Measurements from ENCODE around the gene RAB36.

The RAB36 gene

DNA sequence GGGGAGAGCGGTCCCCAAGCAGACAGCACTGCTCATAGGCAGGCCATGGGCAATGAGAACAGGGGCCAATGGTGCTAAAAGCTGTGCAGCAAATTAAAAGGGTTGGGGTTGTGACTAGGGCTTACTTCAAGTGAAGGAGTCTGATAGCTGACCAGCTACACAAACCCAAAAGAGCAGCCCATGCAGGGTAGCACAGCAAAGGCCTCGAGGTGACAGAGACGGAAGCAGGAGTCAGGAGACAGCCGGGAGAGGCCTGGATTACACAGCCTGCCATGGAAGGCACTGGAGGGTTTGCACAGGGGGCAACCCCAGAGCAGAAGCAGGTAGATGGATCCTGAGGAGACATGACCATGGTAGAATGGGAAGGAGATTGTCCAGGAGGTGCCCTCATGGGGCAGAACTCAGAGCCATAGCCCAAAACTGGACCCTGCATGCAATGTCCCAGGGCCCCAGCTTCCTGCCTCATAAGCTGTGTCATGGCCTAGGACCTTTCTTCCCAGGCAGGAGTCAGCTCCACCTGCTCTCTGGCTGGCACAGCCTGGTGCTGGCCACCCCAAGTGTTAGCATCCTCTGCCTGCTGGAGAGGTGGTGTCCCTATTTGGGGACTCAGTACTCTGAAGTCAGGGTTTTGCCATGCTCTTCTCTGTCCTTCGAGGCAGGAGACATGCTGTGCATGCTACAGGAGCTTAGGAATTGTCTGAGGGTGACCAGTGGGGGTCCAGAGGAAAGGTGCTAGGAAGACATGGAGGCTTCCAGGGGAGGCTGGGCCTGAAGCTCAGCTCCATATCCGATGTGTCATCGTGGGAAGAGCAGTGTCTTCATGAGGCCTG is 36.8 kb upstream of the RAB36 start:
- DNase-seq (ENCODE audit: low spot score) = no peak

DNA sequence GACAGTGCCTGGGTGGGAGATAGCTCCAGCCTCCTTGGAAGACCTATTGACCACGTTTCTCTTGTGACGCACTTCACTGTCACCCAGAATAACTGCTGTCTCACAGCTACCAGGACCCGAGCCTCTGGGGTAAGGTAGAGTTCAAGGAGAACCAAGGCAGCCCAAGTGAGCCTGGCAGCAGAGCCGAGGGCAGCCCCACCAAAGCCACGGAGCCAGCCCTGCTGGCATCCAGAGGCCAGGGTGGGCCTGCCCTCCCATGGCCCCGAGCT is 36.3 kb upstream of the RAB36 start:
- DNase-seq (ENCODE audit: low spot score) = no peak

DNA sequence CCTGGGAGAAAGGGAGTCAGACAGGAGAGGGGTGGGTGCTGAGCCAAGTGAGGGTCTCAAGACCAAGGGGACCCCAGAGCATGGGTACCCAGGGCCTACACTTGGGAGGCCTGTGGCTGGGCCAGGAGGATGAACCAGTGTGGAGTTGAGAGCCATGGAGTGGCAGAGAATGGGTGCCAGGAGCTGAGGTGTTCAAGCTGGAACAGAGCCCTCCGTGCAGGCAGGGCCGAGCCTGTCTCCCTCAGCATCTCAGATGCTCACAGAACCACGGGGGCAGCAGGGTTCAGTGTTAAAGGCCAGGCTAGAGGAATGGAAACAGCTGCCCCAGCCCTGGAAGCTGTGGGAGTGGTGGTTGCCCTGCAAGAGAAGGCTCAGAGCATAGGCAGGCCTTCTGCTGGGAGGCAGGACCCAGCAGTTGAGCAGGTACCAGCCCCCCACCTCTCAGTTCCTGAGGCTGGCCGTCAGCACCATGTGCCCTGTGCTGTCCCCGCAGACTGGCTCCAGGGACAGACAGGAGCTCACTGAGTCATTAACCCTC is 35.8 kb upstream of the RAB36 start:
- DNase-seq (ENCODE audit: low spot score) = no peak

DNA sequence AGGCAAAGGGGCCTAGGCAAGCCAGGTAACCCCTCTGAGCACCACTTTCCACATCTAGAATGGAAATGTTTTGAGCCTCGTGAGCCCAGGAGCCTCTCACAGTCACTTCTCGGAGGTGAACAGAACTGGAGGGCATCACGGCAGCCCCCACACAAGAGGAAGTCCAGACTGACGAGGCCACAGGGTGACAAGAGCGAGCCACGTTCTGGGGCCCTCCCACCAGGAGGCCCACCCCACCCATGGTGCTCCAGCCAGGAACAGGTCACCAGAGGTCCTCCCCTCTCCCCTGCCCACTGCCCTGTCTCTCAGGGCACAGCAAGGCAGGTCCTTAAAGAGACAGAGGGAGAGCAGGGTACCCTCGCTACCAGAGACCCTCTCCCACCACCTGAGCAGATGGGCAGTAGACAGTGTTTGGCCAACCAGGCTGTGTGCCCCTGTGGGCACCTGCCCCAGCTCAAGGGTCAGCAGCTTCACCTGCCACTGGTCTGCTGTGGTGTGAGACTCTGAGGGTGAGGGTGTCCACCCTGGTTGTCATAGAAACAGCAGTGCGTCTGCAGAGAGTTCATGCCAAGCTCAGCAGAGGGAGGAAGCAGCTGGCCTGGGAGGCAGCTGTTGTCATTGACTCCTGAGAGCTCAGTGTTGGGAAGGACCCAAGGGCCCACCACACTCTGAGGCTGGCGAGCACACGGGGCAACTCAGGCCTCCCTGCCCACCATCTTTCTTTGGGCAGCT is 34.9 kb upstream of the RAB36 start:
- no peak for DNase-seq (ENCODE audit: low spot score)

DNA sequence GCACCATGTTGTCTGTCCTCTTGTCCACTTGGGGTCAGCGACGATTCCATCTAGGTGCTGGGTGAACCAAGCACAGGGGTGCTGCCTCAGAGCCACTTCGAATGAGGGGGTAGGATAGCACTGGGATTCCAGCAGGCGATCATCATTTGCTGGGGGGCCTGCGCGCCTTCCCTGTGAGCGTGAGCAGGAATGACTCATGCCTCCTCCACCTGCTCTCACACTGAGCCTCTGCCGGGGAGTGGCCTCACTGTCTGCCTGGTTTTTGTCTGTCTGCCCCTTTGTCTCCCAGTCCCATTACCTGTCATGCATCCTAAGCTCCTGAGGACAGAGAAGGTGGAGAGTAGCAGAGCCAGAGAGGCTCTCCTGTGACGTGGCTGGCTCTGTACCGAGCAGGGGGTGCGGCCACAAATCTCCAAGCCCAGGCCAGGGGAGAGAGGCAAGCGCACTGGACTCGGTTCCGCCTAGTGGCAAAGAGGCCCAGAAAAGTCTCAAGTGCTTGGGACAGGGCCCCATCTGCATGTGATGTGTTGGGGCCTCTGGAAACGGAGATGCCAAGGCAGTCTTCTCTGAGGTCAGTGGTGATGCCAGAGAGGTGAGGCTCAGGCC is 34.3 kb upstream of the RAB36 start:
- no peak for DNase-seq (ENCODE audit: low spot score)

DNA sequence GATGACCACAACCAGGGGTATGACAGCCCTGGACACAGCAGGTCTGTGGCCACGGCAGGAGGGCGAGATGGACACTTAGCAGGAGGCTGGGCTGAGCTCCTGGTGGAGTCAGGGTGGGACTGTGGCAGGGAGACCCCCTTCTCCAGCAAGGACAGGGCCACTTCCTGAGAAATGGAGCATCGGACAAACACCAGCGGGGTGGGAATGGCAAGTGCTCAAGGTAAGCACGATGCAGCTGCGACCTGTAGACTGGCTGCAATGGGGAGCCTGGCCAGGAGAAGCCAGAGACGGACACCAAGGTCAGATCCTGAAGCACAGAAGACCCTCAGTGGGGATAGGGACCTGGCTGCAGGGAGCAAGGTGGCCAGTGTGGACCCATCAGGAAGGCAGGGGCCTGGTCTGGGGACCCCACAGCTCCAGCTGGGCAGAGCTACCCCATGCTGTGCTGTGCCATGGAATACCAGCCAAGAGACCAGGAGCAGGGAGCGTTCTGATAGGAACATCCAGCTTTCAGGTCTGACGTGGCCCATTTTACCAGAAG is 32.7 kb upstream of the RAB36 start:
- DNase-seq (ENCODE audit: low spot score) = no peak

DNA sequence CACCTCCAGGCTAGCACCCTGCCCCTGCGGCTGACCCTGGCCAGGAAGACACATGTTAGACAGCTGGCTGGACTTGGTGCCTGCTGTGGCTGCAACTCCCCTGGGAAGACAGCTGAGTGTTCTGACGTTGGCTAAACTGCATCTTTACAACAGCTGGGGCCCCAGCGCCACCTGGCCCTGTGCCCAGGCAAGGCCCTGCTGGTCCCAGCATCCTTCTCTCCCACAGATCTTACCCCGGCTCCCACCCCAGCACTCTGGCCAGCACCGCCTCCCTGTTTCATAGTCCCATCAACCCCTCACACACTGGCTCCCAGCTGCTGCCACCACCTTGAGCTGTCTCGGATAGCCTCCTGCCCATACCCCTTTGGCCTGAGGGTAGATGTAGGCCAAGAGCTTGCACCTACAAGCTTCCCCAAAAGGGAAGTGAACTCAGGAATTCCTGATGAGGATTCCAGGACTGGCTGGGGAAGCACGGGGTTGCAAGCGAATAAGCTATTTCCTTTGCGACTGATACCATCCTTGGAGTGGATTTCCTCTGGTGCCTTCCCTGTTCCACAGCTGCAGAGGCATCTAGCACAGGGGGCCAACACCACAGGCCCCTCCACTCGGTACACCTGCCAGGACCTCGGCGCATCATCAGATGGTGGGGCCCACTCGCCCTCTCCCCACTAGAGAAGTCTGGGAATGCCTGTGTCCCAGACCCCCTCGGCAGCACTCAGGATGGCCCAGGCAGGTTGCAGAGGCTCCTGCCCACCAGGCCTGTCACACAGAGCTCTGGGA is 32.0 kb upstream of the RAB36 start:
- no peak for DNase-seq (ENCODE audit: low spot score)

DNA sequence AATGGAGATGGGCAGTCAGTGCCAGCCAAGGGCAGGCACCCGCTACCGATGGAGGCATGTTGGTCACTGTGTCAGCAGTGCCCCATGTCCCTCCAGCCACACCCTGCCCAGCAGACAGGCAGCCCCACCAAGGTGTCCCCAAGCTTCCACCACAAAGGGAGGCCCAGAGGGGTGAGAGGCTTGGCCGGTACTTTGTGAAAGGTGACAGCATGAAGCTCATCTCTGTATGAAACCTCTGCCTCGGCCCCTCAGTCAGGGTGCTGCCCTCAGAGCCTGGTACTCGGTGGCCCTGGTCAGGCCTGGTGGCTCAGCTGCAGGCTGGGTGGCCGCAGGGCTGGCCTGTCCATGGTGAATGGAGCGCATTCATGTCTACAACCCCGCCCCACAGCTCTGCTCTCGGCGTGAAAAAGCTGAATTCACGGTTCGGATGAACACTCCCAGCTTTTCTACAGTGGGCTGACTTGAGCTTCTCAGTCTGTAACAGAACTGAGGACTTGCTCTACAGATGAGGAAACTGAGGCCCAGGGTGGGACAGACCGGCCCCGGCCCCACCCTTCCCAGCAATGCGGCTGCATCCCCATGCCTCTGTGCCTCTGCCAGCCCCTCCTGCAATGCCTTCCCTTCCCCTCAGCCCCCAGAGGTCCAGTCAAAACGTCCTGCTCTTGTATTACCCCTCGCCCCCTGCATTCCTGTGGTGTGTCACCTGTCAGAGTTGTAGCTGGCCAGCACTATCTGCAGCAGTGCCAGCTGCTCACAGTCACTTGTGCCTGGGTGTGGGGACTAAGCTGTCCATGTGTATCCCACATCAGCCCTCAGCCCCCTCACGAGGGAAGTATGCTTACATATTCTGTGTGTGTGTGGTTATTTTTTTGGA is 31.2 kb upstream of the RAB36 start:
- DNase-seq (ENCODE audit: low spot score) = no peak

DNA sequence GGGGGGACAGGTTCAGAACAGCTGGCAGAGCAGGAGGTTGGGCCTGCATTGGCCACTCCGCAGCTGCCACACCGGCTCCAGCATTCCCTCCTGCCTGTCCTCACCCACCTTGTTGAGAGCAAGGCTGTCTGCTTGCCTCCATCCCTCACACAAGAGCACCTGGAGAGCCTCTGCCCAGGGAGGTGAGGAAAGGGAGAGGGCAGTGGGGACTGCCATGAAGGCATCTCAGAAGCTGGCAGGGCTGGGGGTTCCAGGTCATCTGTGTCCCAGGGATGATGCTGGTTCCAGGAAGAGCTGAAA is 30.6 kb upstream of the RAB36 start:
- no peak for DNase-seq (ENCODE audit: low spot score)

DNA sequence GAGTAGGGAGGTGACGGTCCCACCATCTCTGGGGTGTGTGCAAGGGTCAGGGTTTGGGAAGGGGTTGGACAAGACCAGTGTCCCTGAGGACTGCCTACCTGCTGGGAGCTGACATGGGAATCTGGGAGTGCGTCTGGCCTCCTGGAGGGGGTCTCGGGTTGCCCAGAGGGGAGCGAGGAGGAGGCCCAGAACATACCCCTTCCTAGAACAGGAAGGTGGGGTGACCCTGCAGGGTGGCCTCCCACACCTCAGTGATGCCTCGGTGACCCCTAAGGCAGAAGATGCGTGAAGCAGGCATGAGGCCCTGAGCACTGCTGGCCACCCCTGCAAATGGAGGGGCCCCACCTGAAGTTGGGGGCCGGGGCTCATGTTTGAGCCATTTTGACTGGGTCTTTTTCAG is 29.9 kb upstream of the RAB36 start:
- DNase-seq (ENCODE audit: low spot score) = no peak

DNA sequence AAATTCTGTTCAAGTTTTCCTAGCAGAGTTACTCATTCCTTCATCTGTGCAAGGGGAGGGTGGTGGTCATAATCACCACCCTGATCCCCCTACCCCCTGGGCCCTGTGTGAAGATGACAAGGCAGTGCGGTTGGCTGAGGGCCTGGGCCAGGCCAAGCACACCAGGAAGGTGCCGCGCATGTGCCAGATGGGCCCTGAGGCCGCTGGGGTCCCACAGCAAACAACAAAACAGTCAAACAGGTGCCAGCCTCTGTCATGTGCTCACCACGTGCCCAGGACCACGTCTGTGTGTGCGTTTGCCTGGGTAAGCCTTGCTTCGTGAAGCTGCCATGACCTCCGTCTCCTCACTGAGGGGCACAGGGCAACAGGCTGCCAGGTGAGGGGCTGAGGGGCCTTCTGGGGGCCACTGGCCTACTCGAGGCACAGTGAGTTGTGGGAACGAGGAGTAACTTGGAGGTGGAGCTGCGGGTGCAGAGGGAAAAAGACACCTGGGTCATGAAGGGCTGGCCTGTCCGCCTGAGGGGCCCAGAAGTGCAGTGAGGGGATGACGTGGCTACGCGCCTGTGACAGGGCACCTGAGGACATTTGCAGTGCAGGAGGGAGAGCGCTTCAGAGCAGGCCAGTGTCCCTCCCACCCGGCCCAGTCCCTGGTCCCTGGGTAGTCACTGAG is 29.3 kb upstream of the RAB36 start:
- no peak for DNase-seq (ENCODE audit: low spot score)

DNA sequence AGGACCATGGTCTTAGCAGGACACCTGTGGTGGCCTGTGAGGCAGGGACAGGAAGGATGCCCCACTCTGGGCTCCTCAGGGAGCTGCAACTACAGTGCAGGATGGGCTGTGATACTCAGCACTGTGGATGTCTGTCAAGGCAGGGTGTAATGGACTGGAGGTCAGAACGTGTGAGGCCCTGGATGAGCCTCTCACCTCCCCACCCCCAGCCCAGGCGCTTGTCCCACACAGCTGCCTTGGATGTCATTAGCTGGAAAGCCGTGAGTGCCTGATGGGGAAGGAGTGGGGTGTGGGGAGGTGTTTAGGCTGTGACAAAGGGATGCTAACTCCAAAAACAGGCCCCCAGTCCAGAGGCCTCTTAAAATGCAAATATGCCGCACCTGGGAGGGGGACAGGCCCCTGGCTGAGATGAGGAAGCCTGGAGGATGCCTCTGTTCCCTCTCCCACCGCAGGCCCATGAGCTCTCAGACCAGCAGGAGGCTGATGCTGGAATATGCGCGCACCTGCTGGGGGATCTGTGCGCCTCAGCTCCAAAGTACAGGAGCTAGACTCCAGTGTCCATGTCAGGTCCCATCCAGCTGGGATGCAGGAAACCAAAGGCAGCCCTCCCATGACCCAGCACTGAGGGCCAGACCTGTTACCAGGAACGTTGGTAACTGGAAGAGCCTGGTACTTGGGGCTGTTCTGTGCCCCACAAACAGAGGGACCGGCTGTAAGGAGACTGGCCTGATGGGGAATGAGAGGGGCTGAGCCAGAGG is 28.6 kb upstream of the RAB36 start:
- no peak for DNase-seq (ENCODE audit: low spot score)

DNA sequence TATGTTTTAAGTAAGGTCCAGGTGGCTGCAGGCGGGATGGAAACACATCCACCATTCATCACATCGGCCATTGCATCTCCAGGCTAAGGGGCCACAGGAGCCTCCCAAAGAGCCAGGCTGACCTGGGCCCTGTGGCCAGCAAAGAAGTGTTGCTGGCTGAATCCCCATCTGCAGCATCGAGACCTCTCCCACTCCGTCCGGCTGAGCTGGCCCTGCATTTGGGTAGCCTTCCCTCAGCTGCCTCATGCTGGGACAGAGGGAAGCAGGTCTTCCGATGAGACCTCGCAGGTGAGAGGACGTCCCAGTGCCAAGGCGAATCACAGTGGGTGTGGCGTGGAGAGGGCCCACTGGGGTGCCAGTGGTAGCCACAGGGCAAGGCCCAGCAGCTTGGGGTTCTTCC is 28.0 kb upstream of the RAB36 start:
- DNase-seq (ENCODE audit: low spot score) = no peak

DNA sequence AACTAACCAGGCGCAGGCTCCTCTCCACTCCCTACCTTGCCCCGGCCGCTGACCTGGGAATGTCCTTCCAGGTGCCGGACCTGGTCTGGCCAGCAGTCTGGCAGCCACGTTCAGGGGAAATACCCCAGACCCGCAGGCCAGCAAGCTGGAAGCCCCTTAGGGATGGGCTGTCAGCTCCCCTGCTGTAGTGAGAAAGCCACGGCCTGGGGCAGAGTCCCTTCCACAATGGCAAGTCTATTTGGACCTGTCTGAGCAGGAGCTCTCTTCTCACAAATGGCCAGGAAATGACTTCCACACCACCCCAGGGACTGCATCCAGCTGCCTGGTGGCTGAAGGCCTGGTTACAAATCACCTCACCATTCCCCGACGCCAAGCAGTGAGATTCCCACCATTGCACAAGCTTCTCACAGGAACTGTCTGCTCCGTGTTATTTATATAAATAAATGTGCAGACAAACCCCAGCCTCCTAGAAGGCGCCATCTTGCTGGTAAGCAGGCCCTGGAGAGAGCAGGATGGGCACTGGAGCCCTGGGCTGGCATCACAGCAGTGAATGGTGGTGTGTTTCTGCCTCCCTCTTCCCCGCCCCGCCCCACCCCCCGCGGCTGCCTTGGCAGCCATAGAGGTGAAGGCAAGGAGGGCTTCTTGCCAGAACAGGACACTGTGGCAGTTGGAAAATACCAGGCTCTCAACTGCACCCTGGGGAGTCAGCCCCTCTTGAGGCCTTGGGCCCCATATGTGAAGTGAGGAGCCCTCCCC is 27.2 kb upstream of the RAB36 start:
- no peak for DNase-seq (ENCODE audit: low spot score)

DNA sequence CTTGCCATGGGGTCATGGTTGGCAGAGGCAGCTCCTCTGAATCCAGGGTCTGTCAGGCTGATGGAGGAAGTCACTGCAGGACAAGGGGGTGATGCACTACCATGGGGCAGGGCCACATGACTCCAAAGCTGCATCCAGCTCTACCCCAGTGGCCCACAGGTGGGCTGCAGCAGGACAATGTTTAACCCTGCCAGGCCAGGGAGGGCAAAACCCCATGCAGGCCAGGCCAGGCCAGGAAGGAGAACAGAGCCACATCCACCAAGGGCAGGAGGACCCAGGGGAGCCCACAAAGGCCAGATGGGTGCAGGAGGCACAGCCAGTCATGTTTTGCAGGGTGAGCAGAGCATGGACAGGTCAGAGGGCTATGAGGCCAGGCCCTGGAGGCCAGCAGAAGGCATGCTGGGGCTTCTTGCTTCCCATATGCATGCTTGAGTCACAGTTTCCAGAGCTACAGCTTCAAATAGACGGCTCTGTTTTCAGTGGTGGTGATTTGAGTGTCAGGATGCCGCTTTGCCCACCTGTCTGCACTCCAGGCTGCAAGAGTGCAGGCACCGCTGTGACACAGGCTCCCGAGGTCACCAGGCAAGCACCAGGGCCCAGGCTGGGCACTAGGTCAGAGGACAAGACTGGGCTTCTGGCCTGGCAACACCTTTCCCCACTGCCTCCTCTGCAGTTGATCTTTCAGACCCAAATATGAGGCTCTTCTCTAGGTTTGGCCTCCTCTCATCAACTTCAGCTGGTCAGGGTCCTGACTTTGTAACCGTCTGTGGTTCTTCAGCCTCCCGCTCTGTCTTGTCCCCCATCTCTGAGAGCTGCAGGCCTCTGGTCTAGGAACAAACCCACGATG is 26.4 kb upstream of the RAB36 start:
- no peak for DNase-seq (ENCODE audit: low spot score)

DNA sequence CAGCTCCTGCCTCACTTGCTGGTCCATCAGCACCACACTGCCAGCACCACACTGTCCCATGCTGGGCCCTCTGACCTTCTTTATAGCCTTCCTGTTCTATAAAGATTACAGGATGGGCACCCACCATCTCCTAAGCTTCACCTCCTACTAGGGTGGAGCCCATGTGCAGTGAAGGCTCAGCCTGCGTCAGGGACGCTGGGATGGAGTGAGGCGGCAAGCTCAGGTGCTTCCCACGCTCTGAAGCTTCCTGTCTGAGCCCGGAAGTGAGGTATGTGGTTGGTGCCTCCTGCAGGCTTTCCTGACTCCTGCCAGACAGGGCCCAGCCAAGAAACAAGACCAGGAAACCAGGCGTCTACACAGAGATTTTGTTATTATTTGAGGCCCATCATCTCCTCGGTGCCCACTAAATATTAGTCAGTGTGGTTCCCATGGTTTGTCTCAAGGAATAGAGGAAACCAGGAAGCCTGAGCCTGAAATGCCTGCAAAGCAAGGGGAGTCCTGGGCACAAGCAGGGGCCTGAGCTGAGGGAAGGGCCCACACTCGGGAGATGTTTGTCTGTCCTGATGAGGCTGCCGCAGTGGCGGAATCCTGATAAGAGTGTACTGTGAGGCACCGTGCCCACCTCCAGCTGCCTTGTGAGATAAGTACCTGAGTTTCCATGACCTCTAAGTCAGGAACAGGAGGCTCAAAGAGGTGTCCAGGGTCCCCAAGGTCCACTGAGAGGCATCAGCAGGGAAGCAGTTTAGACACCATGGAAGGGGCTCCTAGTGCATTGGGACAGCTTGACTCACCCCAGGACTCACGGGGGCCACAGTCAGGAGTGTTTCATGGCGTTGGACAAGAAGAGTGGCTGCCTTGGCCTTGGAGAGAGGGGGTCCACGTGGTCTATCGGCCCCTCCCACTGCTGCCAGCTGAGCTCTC is 25.5 kb upstream of the RAB36 start:
- DNase-seq (ENCODE audit: low spot score) = no peak

DNA sequence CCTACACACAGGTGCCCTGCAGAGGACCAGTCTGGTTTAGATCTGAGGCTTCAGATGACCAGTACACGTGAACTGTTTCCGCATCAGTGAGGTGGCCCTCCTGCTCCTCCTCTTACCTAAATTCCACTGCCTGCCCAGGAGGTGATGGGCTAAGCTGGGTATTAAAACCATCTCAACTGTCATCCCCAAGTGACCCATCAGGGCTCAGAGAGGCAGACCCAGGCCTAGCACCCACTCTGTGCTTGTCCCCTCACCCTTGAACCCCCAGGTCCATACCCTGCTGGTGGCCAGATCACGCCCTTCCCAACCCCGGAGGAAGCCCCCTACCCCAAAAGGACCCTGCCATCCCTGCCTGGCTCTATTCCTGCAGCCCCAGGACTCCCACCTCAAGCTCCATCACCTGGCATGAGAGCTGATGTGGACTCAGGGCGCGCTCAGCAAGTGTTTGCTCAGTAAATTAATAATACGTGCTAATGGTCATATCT is 24.8 kb upstream of the RAB36 start:
- no peak for DNase-seq (ENCODE audit: low spot score)

All from kidney tubule cell (primary cell).